Heart left ventricle (tissue), 16 donors: Measurements from ENCODE around the gene DNM1L. TPM values are rescaled to one million over a fixed set of nuclear protein-coding genes. Genes with fewer than 3 reads are reported as not detected.

Experiments used
- ATAC-seq, 4 donors: fragments of 200-7000 bp; cut with Tn5 transposase; one replicate each; pipeline ENCODE4 v1.9.1; 2020 to 2022; ENCODE audit warnings: moderate library complexity in 4 of 4, mild to moderate bottlenecking in 3 of 4, moderate number of reproducible peaks in 1 of 4
- DNase-seq, 5 donors: peaks; one replicate each; pipeline ENCODE4 v3.0.0-alpha.2; 2020
- H3K27ac ChIP-seq, 12 donors: fragments of 200-600 bp; sonication (generic) in 4 of 12; one replicate each; pipeline versions ENCODE4 v1.5.0 to v1.8.0; 2016 to 2022; ENCODE audit warnings: mild to moderate bottlenecking in 2 of 12
- H3K27me3 ChIP-seq, 9 donors: fragments of 200-600 bp; sonication (generic) in 2 of 9; one replicate each; pipeline versions ENCODE4 v1.5.1 to v1.8.0; 2016 to 2022; ENCODE audit warnings: mild to moderate bottlenecking in 3 of 9
- H3K36me3 ChIP-seq, 9 donors: fragments of 200-600 bp; sonication (generic) in 2 of 9; one replicate each; pipeline versions ENCODE4 v1.5.0 to v1.8.0; 2018 to 2022; ENCODE audit warnings: mild to moderate bottlenecking in 2 of 9
- H3K4me1 ChIP-seq, 12 donors: fragments of 200-600 bp; sonication (generic) in 4 of 12; one replicate each; pipeline versions ENCODE4 v1.5.0 to v1.8.0; 2016 to 2022; ENCODE audit warnings: mild to moderate bottlenecking in 3 of 12
- H3K4me3 ChIP-seq, 12 donors: fragments of 200-600 bp; sonication (generic) in 4 of 12; one replicate each; pipeline versions ENCODE4 v1.5.0 to v1.8.0; 2017 to 2022; ENCODE audit warnings: mild to moderate bottlenecking in 9 of 12, moderate library complexity in 4 of 12
- H3K9me3 ChIP-seq, 12 donors: fragments of 200-600 bp; sonication (generic) in 4 of 12; one replicate each; pipeline versions ENCODE4 v1.5.0 to v1.8.0; 2016 to 2022; ENCODE audit warnings: mild to moderate bottlenecking in 1 of 12
- POLR2A ChIP-seq, 2 donors: fragments of 450-650 bp; IDR thresholded peaks; one replicate each; pipeline ENCODE4 v1.6.1; 2017; ENCODE audit warnings: antibody characterized with exemption in 2 of 2, mild to moderate bottlenecking in 2 of 2, moderate library complexity in 2 of 2
- WGBS, 4 donors: extraction: QIAGEN DNeasy Blood & Tissue Kit in 2 of 4; methylation state at CpG; one replicate each; pipeline versions ENCODE4 v1.1.5 to v1.1.7; 2013 to 2018; 5-methylcytosine and 5-hydroxymethylcytosine counted together
- intact Hi-C, 10 donors: fragments of 100-400 bp; cut with DNase I; formaldehyde crosslinking; loops; one replicate each; pipeline versions ENCODE4 v1.11.1 to v1.14.2; 2022
- polyA plus RNA-seq, 2 donors: library from polyadenylated mRNA; stranded (reverse); fragments of 200-250 nt; gene quantifications; one replicate each; pipeline ENCODE4 v1.2.3, GENCODE V29; 2013
- total RNA-seq, 9 donors: library from RNA; depleted of rRNA in 2 of 9; stranded (reverse); fragments of >200 nt in 2 of 9; fragmentation: NEBNext Ultra II Directional in 3 of 9; extraction: Animal tissue kit (Norgen Biotek cat#: 25700) in 3 of 9; gene quantifications; one replicate each; pipeline versions ENCODE4 v1.1.0 to v1.2.4, GENCODE V29; 2016 to 2023
- TF ChIP-seq, protein P1 (sequence below), 12 donors: fragments of 200-600 bp; sonication (generic) in 4 of 12; IDR thresholded peaks; one replicate each; pipeline versions ENCODE4 v1.5.0 to v1.8.0; 2018 to 2022; ENCODE audit warnings: antibody characterized with exemption in 12 of 12, mild to moderate bottlenecking in 5 of 12
- donor health status: ischemic (EF 13 %, LVEDD 7.1; RV severe dilation, severe dysfunction).
- donor health status: healthy with polysubstance abuse.
- donor health status: DM: no; HTN: yes; CAD: no.
- donor health status: DM: no; HTN: no; CAD: no.
- donor health status: ischemic (EF 25% LVEDD 6.9; RV normal size, moderate dysfunction).
- donor health status: ischemic (EF 25% LVEDD 5.7; RV mildly dilated, moderate dysfunction).
- donor health status: healthy.
- donor health status: DM: yes; HTN: yes; CAD: no.
- donor health status: ischemic (EF 35%, LVEDD 5.7; RV mildly dilated, moderate dysfunction).
- donor health status: nonischemic (EF 11% LVEDD 7.7; RV severe dilation, severe dysfunction).
- donor health status: DM: yes; HTN: yes; CAD: no.
- donor health status: PGD.
- donor health status: ischemic (EF 29% LVEDD 5.4; RV normal size, mild dysfunction).
- donor health status: nonischemic (EF 23%, LVEDD 6.1; RV moderate dilation, normal function).

DNM1L gene
- total and polyA plus RNA-seq, 11 donors, result 37.8 to 71.1 (median 55.0) TPM

DNA sequence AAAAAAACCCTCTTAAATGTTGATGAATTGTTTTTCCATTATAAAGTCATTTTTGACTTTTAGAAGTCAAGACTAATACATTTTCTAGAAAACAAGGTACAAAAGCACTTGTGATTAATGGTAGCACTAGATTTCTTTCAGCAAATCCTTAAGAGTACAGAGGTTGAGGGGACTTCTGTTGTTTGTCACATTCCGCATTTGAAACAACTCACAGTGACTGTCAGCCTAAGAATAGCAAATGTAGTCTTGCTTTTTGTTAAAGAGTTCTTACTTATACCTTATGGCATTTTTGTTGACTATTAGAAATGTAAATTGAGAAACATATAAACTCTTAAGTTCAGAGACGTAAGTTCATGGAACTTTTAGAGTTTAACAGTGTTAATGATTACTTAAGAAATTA is 60.2 kb downstream of the DNM1L start:
- Histone ChIP-seq H3K27me3 (no peaks in the 10 kb centered on the region), H3K4me1 (peaks cover 0 to 19% (median 8%) of the 10 kb centered on the region in 12 donors), H3K36me3 (peaks cover 0 to 100% (median 97%) of the 10 kb centered on the region in 9 donors), H3K27ac (peak overlapping the region in 6 of 12 donors; percentile 11 to 54 (median 27)), H3K4me3 (no peak overlapping the region), H3K9me3 (no peaks in the 10 kb centered on the region)
- WGBS, 4 donors, result 68 to 73% (median 69%) methylated on average over 2 of the region's 2 CpGs
- DNase-seq, result no peak
- TF ChIP-seq, protein P1, sequence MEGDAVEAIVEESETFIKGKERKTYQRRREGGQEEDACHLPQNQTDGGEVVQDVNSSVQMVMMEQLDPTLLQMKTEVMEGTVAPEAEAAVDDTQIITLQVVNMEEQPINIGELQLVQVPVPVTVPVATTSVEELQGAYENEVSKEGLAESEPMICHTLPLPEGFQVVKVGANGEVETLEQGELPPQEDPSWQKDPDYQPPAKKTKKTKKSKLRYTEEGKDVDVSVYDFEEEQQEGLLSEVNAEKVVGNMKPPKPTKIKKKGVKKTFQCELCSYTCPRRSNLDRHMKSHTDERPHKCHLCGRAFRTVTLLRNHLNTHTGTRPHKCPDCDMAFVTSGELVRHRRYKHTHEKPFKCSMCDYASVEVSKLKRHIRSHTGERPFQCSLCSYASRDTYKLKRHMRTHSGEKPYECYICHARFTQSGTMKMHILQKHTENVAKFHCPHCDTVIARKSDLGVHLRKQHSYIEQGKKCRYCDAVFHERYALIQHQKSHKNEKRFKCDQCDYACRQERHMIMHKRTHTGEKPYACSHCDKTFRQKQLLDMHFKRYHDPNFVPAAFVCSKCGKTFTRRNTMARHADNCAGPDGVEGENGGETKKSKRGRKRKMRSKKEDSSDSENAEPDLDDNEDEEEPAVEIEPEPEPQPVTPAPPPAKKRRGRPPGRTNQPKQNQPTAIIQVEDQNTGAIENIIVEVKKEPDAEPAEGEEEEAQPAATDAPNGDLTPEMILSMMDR (IDR thresholded peaks at IDR 0.05), result no peak
- TF ChIP-seq POLR2A (IDR thresholded peaks at IDR 0.05), result no peak
- ATAC-seq, result peak in 3 of 4 donors; percentile 40 to 63 (median 52)
- intact Hi-C loops, result no loop called here

DNA sequence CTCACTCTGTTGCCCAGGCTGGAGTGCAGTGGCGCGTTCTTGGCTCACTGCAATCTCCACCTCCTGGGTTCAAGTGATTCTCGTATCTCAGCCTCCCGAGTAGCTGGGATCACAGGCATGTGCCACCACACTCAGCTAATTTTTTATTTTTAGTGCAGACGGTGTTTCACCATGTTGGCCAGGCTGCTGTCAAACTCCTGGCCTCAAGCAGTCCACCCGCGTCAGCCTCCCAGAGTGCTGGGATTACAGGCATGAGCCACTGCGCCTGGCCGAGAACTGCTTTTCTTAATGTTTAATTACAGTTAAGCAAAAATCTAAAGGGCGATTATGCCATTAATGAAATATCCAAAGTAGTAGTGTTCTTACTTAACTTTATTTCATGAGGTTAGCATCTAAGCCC is 63.0 kb downstream of the DNM1L start:
- intact Hi-C loops, result no loop called here
- DNase-seq, result peak in 2 of 5 donors; percentile 29 to 40
- TF ChIP-seq POLR2A (IDR thresholded peaks at IDR 0.05), result no peak
- TF ChIP-seq, protein P1 (IDR thresholded peaks at IDR 0.05), result no peak
- peak; percentile 17 to 70 (median 65) for ATAC-seq
- Histone ChIP-seq H3K27ac (peak overlapping the region in 1 of 12 donors; percentile 34), H3K27me3 (no peaks in the 10 kb centered on the region), H3K4me1 (peaks cover 0 to 19% (median 8%) of the 10 kb centered on the region in 12 donors), H3K4me3 (no peak overlapping the region), H3K9me3 (no peaks in the 10 kb centered on the region), H3K36me3 (peaks cover 0 to 100% (median 97%) of the 10 kb centered on the region in 9 donors)
- 74 to 86% (median 83%) methylated on average over 10 of the region's 10 CpGs for WGBS, 4 donors

GRCh38 chr12:32743264-32743663 is 64.2 kb downstream of the DNM1L start:
- Histone ChIP-seq H3K4me3 (no peak overlapping the region), H3K4me1 (peaks cover 0 to 14% (median 4%) of the 10 kb centered on the region in 12 donors), H3K36me3 (peaks cover 0 to 100% (median 97%) of the 10 kb centered on the region in 9 donors), H3K27ac (no peak overlapping the region), H3K9me3 (no peaks in the 10 kb centered on the region), H3K27me3 (no peaks in the 10 kb centered on the region)
- ATAC-seq (no peak), DNase-seq (no peak)
- WGBS, 4 donors, result 91 to 98% (median 97%) methylated on average over 2 of the region's 2 CpGs
- TF ChIP-seq, protein P1 (IDR thresholded peaks at IDR 0.05), result no peak
- TF ChIP-seq POLR2A (IDR thresholded peaks at IDR 0.05), result no peak
- intact Hi-C loops, result no loop called here

GRCh38 chr12:32753605-32754004 is 74.5 kb downstream of the DNM1L start:
- Histone ChIP-seq H3K36me3 (peaks cover 0 to 56% (median 53%) of the 10 kb centered on the region in 9 donors), H3K9me3 (no peaks in the 10 kb centered on the region), H3K4me1 (peaks cover 5 to 28% (median 16%) of the 10 kb centered on the region in 12 donors), H3K27me3 (no peaks in the 10 kb centered on the region), H3K27ac (peak overlapping the region in 2 of 12 donors; percentile 92 to 95), H3K4me3 (peak overlapping the region in 3 of 12 donors; percentile 76 to 87 (median 80))
- no peak for ATAC-seq
- 45 to 52% (median 48%) methylated on average over 4 of the region's 4 CpGs for WGBS, 4 donors
- intact Hi-C loops, result loop anchor here in 1 of 10 donors (10.0 kb wide), 1 partner anchor 389 kb away; no protein-coding TSS in a partner anchor
- DNase-seq, result no peak
- no peak for TF ChIP-seq POLR2A (IDR thresholded peaks at IDR 0.05)
- TF ChIP-seq, protein P1 (IDR thresholded peaks at IDR 0.05), result no peak
